Breast epithelium (tissue), 4 donors: ENCODE data around the gene ZSWIM1. TPM values are rescaled to one million over a fixed set of nuclear protein-coding genes. Genes with fewer than 3 reads are reported as not detected.

Experiments
- DNase-seq, 2 donors: peaks; one replicate each; pipeline ENCODE4 v3.0.0-alpha.2; 2019; ENCODE audit warnings: low spot score in 2 of 2
- H3K27ac ChIP-seq, 2 donors: fragments of 200-600 bp; sonication (generic) in 1 of 2; one replicate each; pipeline ENCODE4 v1.5.1; 2016 to 2019; ENCODE audit warnings: mild to moderate bottlenecking in 1 of 2
- H3K27me3 ChIP-seq, 2 donors: fragments of 200-600 bp; sonication (generic) in 1 of 2; one replicate each; pipeline versions ENCODE4 v1.5.1 to v1.6.0; 2017 to 2019; ENCODE audit warnings: control low read depth in 1 of 2, mild to moderate bottlenecking in 1 of 2
- H3K36me3 ChIP-seq: fragments of 200-600 bp; one replicate; pipeline ENCODE4 v1.5.1; 2019
- H3K4me1 ChIP-seq, 2 donors: fragments of 200-600 bp; sonication (generic); one replicate each; pipeline ENCODE4 v1.5.1; 2016 to 2019; ENCODE audit warnings: control low read depth in 1 of 2
- H3K4me3 ChIP-seq, 3 donors: fragments of 200-600 bp; sonication (generic); 1 replicate in 2 of 3; 2 replicates in 1 of 3; pipeline ENCODE4 v1.5.1; 2016 to 2019; ENCODE audit warnings: mild to moderate bottlenecking in 3 of 3, moderate library complexity in 2 of 3
- H3K9me3 ChIP-seq, 2 donors: fragments of 200-600 bp; sonication (generic) in 1 of 2; one replicate each; pipeline ENCODE4 v1.5.1; 2016 to 2019; ENCODE audit warnings: control low read depth in 1 of 2
- CTCF ChIP-seq, 3 donors: fragments of 450-650 bp; IDR thresholded peaks; one replicate each; pipeline ENCODE4 v1.5.1; 2016 to 2017; ENCODE audit warnings: antibody characterized with exemption in 3 of 3, mild to moderate bottlenecking in 3 of 3, moderate library complexity in 3 of 3
- POLR2A ChIP-seq: fragments of 450-650 bp; IDR thresholded peaks from one replicate; pipeline ENCODE4 v1.6.1; 2016; ENCODE audit warnings: antibody characterized with exemption, mild to moderate bottlenecking, moderate library complexity
- POLR2AphosphoS5 ChIP-seq, 3 donors: sonication (generic); formaldehyde crosslinking; IDR thresholded peaks; one replicate each; pipeline ENCODE4 v1.6.1; 2017; ENCODE audit warnings: antibody characterized with exemption in 3 of 3
- intact Hi-C: fragments of 100-400 bp; cut with DNase I; formaldehyde crosslinking; loops from one replicate; pipeline ENCODE4 v1.15.1; 2023; ENCODE audit warnings: low total_unique reads
- total RNA-seq, 3 donors: library from RNA; depleted of rRNA; stranded (reverse); fragments of >200 nt; gene quantifications; one replicate each; pipeline ENCODE4 v1.1.0, GENCODE V29; 2016

Gene ZSWIM1
- total RNA-seq, 3 donors from 2014 or later, result 6.9 to 11.4 (median 7.5) TPM

- intact Hi-C loops, result no loop called here
- Histone ChIP-seq H3K9me3 (no peaks in the 10 kb centered on the region), H3K36me3 (no peaks in the 10 kb centered on the region), H3K4me3 (peak overlapping the region; percentile 81 to 90 (median 86)), H3K4me1 (peaks cover 4 to 11% of the 10 kb centered on the region in 2 donors), H3K27me3 (no peaks in the 10 kb centered on the region), H3K27ac (peak overlapping the region; percentile 79 to 93)
- peak; percentile 69 to 75 for DNase-seq
- no peak for TF ChIP-seq POLR2A
- TF ChIP-seq POLR2AphosphoS5 (IDR thresholded peaks at IDR 0.05), result peak in 1 of 3 donors; percentile 25
- TF ChIP-seq CTCF (IDR thresholded peaks at IDR 0.05), result peak; percentile 29 to 48 (median 34)
Measured at GRCh38 chr20:45890077-45890984, 9.3 kb downstream of the ZSWIM1 start.

- peak within 1 kb of the TSS; percentile 81 to 90 (median 86) for H3K4me3 ChIP-seq
- H3K27ac ChIP-seq, result peak within 1 kb of the TSS; percentile 79 to 93
- peaks cover 4 to 11% of the 10 kb centered on the region in 2 donors for H3K4me1 ChIP-seq
- no peaks in the 10 kb centered on the region for H3K27me3 ChIP-seq
- H3K36me3 ChIP-seq, result no peaks in the 10 kb centered on the region
- intact Hi-C loops, result no loop called here
- DNase-seq, result peak; percentile 87 to 93
- TF ChIP-seq CTCF (IDR thresholded peaks at IDR 0.05), result peak in 1 of 3 donors; percentile 17
- no peak for TF ChIP-seq POLR2A
- peak; percentile 88 to 97 (median 96) for TF ChIP-seq POLR2AphosphoS5 (IDR thresholded peaks at IDR 0.05)
- H3K9me3 ChIP-seq, result no peaks in the 10 kb centered on the region
Measured at GRCh38 chr20:45890985-45891983, 10.3 kb downstream of the ZSWIM1 start, which contains the start of the genes CTSA and NEURL2. TSS of gene CTSA (plus strand) at chr20:45891335. CDS start at chr20:45891569, 234 bp downstream. TSS of gene NEURL2 (minus strand) at chr20:45891208. CDS start at chr20:45890991, 217 bp downstream.

- H3K4me3 ChIP-seq, result peak overlapping the region; percentile 81 to 90 (median 86)
- H3K27me3 ChIP-seq, result no peaks in the 10 kb centered on the region
- intact Hi-C loops, result no loop called here
- H3K9me3 ChIP-seq, result no peaks in the 10 kb centered on the region
- TF ChIP-seq POLR2AphosphoS5 (IDR thresholded peaks at IDR 0.05) (no peak), CTCF (IDR thresholded peaks at IDR 0.05) (no peak), POLR2A (no peak)
- peaks cover 4 to 11% of the 10 kb centered on the region in 2 donors for H3K4me1 ChIP-seq
- H3K27ac ChIP-seq, result peak overlapping the region; percentile 79 to 93
- no peak for DNase-seq
- H3K36me3 ChIP-seq, result no peaks in the 10 kb centered on the region
Measured at GRCh38 chr20:45892049-45892825, 11.2 kb downstream of the ZSWIM1 start.

- no peak overlapping the region for H3K27ac ChIP-seq
- no peaks in the 10 kb centered on the region for H3K27me3 ChIP-seq
- peaks cover 4 to 11% of the 10 kb centered on the region in 2 donors for H3K4me1 ChIP-seq
- DNase-seq, result no peak
- H3K4me3 ChIP-seq, result no peak overlapping the region
- H3K9me3 ChIP-seq, result no peaks in the 10 kb centered on the region
- intact Hi-C loops, result no loop called here
- TF ChIP-seq CTCF (IDR thresholded peaks at IDR 0.05), result no peak
- TF ChIP-seq POLR2A, result no peak
- no peak for TF ChIP-seq POLR2AphosphoS5 (IDR thresholded peaks at IDR 0.05)
- no peaks in the 10 kb centered on the region for H3K36me3 ChIP-seq
Measured at GRCh38 chr20:45892828-45893500, 11.9 kb downstream of the ZSWIM1 start.
